ENCODE results near the gene DAP. TPM values are rescaled to one million over a fixed set of nuclear protein-coding genes. Genes with fewer than 3 reads are reported as not detected.

DAP gene, protein sequence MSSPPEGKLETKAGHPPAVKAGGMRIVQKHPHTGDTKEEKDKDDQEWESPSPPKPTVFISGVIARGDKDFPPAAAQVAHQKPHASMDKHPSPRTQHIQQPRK
- total RNA-seq (2021) = 46.7 and 47.2 TPM in 2 replicates
- long read RNA-seq, transcript DAP-201 (4 exons, 2,339 nt) = major isoform, 263 of 281 reads
- long read RNA-seq, partial matches to known transcripts = 1 of 281 reads
- long read RNA-seq, other reads (novel, unspliced or antisense) = 15 of 281 reads

DNA sequence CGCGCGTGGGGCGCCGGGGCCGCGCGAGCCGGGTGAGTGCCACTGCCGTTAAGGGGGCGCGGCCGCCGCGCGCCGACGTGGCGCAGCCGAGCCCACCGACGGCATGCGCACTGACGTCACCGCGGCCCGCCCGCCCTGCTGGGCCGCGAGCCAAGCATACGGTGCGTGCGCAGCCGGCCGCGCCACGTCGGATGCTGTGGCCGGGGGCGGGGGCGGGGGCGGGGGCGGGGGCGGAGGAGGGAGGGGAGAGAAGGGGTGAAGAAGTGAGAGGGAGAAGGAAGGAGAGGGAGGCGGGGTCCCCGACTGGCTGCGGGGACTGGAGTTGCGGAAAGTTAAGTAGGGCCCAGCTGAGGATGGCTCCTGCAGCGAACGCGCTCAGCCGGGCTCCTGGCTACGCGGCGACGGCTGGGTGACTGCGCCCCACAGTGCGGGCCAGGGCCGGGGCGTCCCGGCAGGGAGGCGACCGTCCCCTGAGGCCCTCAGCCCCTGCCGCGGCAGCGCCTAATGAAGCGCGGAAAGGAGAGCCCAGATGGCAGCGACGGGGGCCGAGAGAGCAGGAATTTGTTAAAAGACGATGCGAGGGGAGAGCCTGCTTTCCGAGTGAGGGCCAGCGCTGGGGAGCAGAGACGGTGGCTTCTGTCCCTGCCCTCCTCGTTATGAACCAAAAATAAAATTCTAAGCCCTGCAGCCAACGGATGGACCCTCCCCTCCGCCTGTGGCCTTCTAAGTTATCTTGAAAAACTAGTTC is at the start of gene DAP:
Gene DAP, minus strand, starts transcription at position 50 of the 748 bp plus-strand sequence. CDS start 166 bp downstream, outside the sequence.
- no peak within 1 kb of the TSS for H3T11ph ChIP-seq (ENCODE audit: low read length)
- no peak within 1 kb of the TSS for H4K91ac ChIP-seq (ENCODE audit: insufficient read length, low read depth, low read length)
- H3K27me3 Mint-ChIP-seq (ENCODE audit: low read depth) = peaks cover 25% of the 10 kb centered on the region
- H3K36me3 Mint-ChIP-seq (ENCODE audit: insufficient read depth in 1 of 3, low read depth in 3 of 3) = peaks cover 0 to 3% (median 0%) of the 10 kb centered on the region in 3 experiments; a peak in 2 of 7 replicates
- no peak within 1 kb of the TSS for H3K56ac ChIP-seq (ENCODE audit: insufficient read length, low read depth, low read length)
- TF ChIP-seq, protein P1, sequence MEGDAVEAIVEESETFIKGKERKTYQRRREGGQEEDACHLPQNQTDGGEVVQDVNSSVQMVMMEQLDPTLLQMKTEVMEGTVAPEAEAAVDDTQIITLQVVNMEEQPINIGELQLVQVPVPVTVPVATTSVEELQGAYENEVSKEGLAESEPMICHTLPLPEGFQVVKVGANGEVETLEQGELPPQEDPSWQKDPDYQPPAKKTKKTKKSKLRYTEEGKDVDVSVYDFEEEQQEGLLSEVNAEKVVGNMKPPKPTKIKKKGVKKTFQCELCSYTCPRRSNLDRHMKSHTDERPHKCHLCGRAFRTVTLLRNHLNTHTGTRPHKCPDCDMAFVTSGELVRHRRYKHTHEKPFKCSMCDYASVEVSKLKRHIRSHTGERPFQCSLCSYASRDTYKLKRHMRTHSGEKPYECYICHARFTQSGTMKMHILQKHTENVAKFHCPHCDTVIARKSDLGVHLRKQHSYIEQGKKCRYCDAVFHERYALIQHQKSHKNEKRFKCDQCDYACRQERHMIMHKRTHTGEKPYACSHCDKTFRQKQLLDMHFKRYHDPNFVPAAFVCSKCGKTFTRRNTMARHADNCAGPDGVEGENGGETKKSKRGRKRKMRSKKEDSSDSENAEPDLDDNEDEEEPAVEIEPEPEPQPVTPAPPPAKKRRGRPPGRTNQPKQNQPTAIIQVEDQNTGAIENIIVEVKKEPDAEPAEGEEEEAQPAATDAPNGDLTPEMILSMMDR (conservative IDR thresholded peaks at IDR 0.05) = no peak
- no peak within 1 kb of the TSS for H2AK5ac ChIP-seq (ENCODE audit: insufficient read length, low read length)
- H3K4me3 Mint-ChIP-seq = peak within 1 kb of the TSS; percentile 85 to 92
- H3K23me2 ChIP-seq (ENCODE audit: insufficient read length, low read depth, low read length, poor library complexity, severe bottlenecking) = peaks cover 11% of the 10 kb centered on the region
- no peaks in the 10 kb centered on the region; a peak in 1 of 5 replicates for H3K9me3 Mint-ChIP-seq
- peaks cover 34 to 39% of the 10 kb centered on the region in 2 experiments for H3K4me1 Mint-ChIP-seq
- DNase-seq = peak; percentile 93
- no peaks in the 10 kb centered on the region; the same call in 1 of the 2 replicates for H3K79me2 ChIP-seq (ENCODE audit: insufficient read depth, low read length)
- H3K9ac ChIP-seq (ENCODE audit: extremely low read depth, insufficient read length, low read length) = peak within 1 kb of the TSS; percentile 59
- WGBS (ENCODE audit: extremely low coverage, insufficient read length, low lambda C conversion rate) = no CpG with 5 or more reads among the region's 79 CpGs
- no peak within 1 kb of the TSS for H2BK120ac ChIP-seq (ENCODE audit: low read depth, low read length, poor library complexity, severe bottlenecking)
- H3K4me1 ChIP-seq (ENCODE audit: insufficient read depth, low read length) = peaks cover 5% of the 10 kb centered on the region; the same call in 1 of the 2 replicates
- no peak within 1 kb of the TSS for H2BK5ac ChIP-seq (ENCODE audit: insufficient read length, low read length)
- H3K14ac ChIP-seq (ENCODE audit: insufficient read depth, low read length) = peak within 1 kb of the TSS; percentile 89; the same call in 1 of the 2 replicates
- H2AFZ ChIP-seq (ENCODE audit: low read length) = no peak within 1 kb of the TSS
- H4K8ac ChIP-seq (replicated peaks; ENCODE audit: insufficient read length, low read depth, low read length) = no peak within 1 kb of the TSS
- no peak within 1 kb of the TSS for H3K4ac ChIP-seq (ENCODE audit: low read depth, low read length)
- peak within 1 kb of the TSS; percentile 86 for H3K4me2 ChIP-seq (ENCODE audit: insufficient read depth, insufficient read length, low read length)
- no peaks in the 10 kb centered on the region for H4K20me1 ChIP-seq (ENCODE audit: control insufficient read depth, insufficient read depth, insufficient read length)
- no peaks in the 10 kb centered on the region for H3K27me3 ChIP-seq (ENCODE audit: insufficient read depth, low read length)
- peak within 1 kb of the TSS; percentile 50 to 82 (median 78); a peak in 5 of 7 replicates for H3K27ac Mint-ChIP-seq
- no peak within 1 kb of the TSS for H4K5ac ChIP-seq (ENCODE audit: insufficient read length, low read depth, low read length)
- H3K23ac ChIP-seq (ENCODE audit: insufficient read length, low read depth, low read length) = no peak within 1 kb of the TSS
- H2BK12ac ChIP-seq (ENCODE audit: insufficient read length, low read depth, low read length) = no peak within 1 kb of the TSS
- H3K9me3 ChIP-seq (ENCODE audit: control insufficient read depth, low read depth, low read length) = no peaks in the 10 kb centered on the region
- no peak within 1 kb of the TSS for H3K27ac ChIP-seq (ENCODE audit: insufficient read length, low read depth, low read length)
- H3K18ac ChIP-seq (ENCODE audit: insufficient read length, low read depth, low read length) = peak within 1 kb of the TSS; percentile 46
- H2BK20ac ChIP-seq (ENCODE audit: low read depth, low read length, poor library complexity, severe bottlenecking) = no peak within 1 kb of the TSS
- no peak within 1 kb of the TSS for H2BK15ac ChIP-seq (ENCODE audit: low read depth, low read length)
- peaks cover 3% of the 10 kb centered on the region for H3K79me1 ChIP-seq (ENCODE audit: insufficient read depth, low read depth, low read length, poor library complexity, severe bottlenecking)

All from H9 (cell line).